Measurements from ENCODE around the gene MOB3B. TPM values are rescaled to one million over a fixed set of nuclear protein-coding genes. Genes with fewer than 3 reads are reported as not detected.
"Not testable (repeated sequence)": the region's sequence is repeated elsewhere in the genome, so short reads cannot be mapped to it uniquely, and the experiment has no call there.

The MOB3B gene
- total RNA-seq, 1 experiment from 2014 or later, result 2.6 TPM

GRCh38 chr9:27450752-27451151 lies 78.9 kb downstream of the MOB3B start:
- no peaks in the 10 kb centered on the region for H3K9me2 ChIP-seq (replicated peaks; ENCODE audit: low read length)
- CTCF ChIA-PET, result no interaction called here
- no TSS peak for BruUV-seq (replicated peaks)
- no peaks in the 10 kb centered on the region for H3K9me3 ChIP-seq (ENCODE audit: low read length)
- DNase-seq (no peak), ATAC-seq (no peak)
- H3K4me3 ChIP-seq (ENCODE audit: low read length), result no peak overlapping the region
- intact Hi-C loops (cut with micrococcal nuclease), result no loop called here
- H3K36me3 ChIP-seq (ENCODE audit: low read depth, low read length), result no peaks in the 10 kb centered on the region
- H3K79me2 ChIP-seq (ENCODE audit: low read length), result no peaks in the 10 kb centered on the region
- H3K4me1 ChIP-seq (ENCODE audit: insufficient read depth, low read length), result 0 out of 2 replicates have a peak, but pooled peaks cover 4% of the 10 kb centered on the region
- POLR2A ChIA-PET (ENCODE audit: unreplicated experiment), result no interaction called here
- H3F3A ChIP-seq (ENCODE audit: low read length, unreplicated experiment), result no peaks in the 10 kb centered on the region
- H3K27ac ChIP-seq (ENCODE audit: low read length), result no peak overlapping the region
- TF ChIP-seq EZH2phosphoT487 (IDR thresholded peaks at IDR 0.05; ENCODE audit: borderline replicate concordance, low read length), result no peak
- TF ChIP-seq CTCF (conservative IDR thresholded peaks at IDR 0.05; ENCODE audit: low read depth, low read length), result no peak
- TF ChIP-seq EZH2 (IDR thresholded peaks at IDR 0.05; ENCODE audit: low read length, unreplicated experiment), result no peak
- no peak overlapping the region for H3K9ac ChIP-seq (ENCODE audit: low read length)
- H2AFZ ChIP-seq (ENCODE audit: low read length), result no peak overlapping the region
- H3K27me3 ChIP-seq (ENCODE audit: low read length), result no peaks in the 10 kb centered on the region
- H4K20me1 ChIP-seq (ENCODE audit: low read length), result no peaks in the 10 kb centered on the region
- H3K4me2 ChIP-seq (ENCODE audit: low read length), result no peak overlapping the region

- intact Hi-C loops (cut with micrococcal nuclease); BruUV-seq (replicated peaks); H3K27ac ChIP-seq (ENCODE audit: low read length); H3K36me3 ChIP-seq (ENCODE audit: low read depth, low read length); H3K9me2 ChIP-seq (replicated peaks; ENCODE audit: low read length); H3K4me3 ChIP-seq (ENCODE audit: low read length); H3K9me3 ChIP-seq (ENCODE audit: low read length); H3K4me2 ChIP-seq (ENCODE audit: low read length); CTCF ChIA-PET; H3K4me1 ChIP-seq (ENCODE audit: insufficient read depth, low read length); H3K27me3 ChIP-seq (ENCODE audit: low read length); H3K79me2 ChIP-seq (ENCODE audit: low read length); H3F3A ChIP-seq (ENCODE audit: low read length, unreplicated experiment); DNase-seq; POLR2A ChIA-PET (ENCODE audit: unreplicated experiment); ATAC-seq; H2AFZ ChIP-seq (ENCODE audit: low read length); H3K9ac ChIP-seq (ENCODE audit: low read length); H4K20me1 ChIP-seq (ENCODE audit: low read length): not testable (repeated sequence)
These were observed 81.3 kb downstream of the MOB3B start for GRCh38 chr9:27448356-27448755.

DNA sequence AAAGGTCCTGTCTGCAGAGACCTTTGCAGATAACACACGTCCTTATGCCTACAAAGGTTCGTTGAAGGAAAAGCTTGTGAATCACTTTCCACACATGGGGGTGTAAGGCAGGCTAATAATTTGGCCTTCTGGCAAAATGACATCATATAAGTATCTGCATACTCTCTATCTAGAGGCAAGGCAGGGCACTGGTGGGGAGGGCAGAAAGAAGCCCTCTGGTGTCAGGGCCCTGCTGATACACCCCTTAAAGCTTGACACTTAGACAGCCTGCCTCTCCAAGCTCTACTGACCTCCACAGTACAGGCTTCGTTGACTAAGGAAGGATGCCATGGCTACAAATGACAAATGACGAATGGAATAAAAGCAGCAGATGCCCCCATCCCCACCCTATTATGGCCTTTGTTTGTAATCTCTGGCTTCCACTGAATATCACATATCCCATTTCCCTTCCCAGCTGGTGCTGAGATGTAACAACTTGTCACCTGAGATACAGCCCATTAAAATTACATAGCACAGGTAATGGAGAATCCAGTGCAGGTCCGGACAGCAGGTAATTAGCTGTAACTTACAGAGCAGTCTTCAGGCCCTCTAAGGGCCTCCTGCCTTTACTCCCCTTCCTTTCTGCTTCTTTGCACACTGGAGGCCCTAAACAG lies 82.5 kb downstream of the MOB3B start:
- H3K4me1 ChIP-seq (ENCODE audit: insufficient read depth, low read length), result no peaks in the 10 kb centered on the region
- H3K27me3 ChIP-seq (ENCODE audit: low read length), result no peaks in the 10 kb centered on the region
- BruUV-seq (replicated peaks), result no TSS peak
- no peak overlapping the region for H2AFZ ChIP-seq (ENCODE audit: low read length)
- intact Hi-C loops (cut with micrococcal nuclease), result no loop called here
- no peak overlapping the region for H3K4me2 ChIP-seq (ENCODE audit: low read length)
- CTCF ChIA-PET, result no interaction called here
- TF ChIP-seq EZH2 (IDR thresholded peaks at IDR 0.05; ENCODE audit: low read length, unreplicated experiment) (no peak), EZH2phosphoT487 (IDR thresholded peaks at IDR 0.05; ENCODE audit: borderline replicate concordance, low read length) (no peak), CTCF (conservative IDR thresholded peaks at IDR 0.05; ENCODE audit: low read depth, low read length) (no peak)
- no peak for ATAC-seq
- no peaks in the 10 kb centered on the region for H3F3A ChIP-seq (ENCODE audit: low read length, unreplicated experiment)
- no peak overlapping the region for H3K4me3 ChIP-seq (ENCODE audit: low read length)
- H3K9ac ChIP-seq (ENCODE audit: low read length), result no peak overlapping the region
- DNase-seq, result no peak
- no peaks in the 10 kb centered on the region for H3K9me3 ChIP-seq (ENCODE audit: low read length)
- H3K9me2 ChIP-seq (replicated peaks; ENCODE audit: low read length), result no peaks in the 10 kb centered on the region
- H4K20me1 ChIP-seq (ENCODE audit: low read length), result no peaks in the 10 kb centered on the region
- no peaks in the 10 kb centered on the region for H3K79me2 ChIP-seq (ENCODE audit: low read length)
- no peak overlapping the region for H3K27ac ChIP-seq (ENCODE audit: low read length)
- POLR2A ChIA-PET (ENCODE audit: unreplicated experiment), result no interaction called here
- H3K36me3 ChIP-seq (ENCODE audit: low read depth, low read length), result no peaks in the 10 kb centered on the region

Measured in PC-3 (cell line).